ENCODE data around the gene MYL4. TPM values are rescaled to one million over a fixed set of nuclear protein-coding genes. Genes with fewer than 3 reads are reported as not detected.
A peak's percentile ranks its signal among the peaks of the same experiment; 100 is the strongest.
"Not testable (repeated sequence)": the region's sequence is repeated elsewhere in the genome, so short reads cannot be mapped to it uniquely, and the experiment has no call there.

MYL4 gene
- not detected in 2 replicates for total RNA-seq (2014; rRNA removed; shearing (Covaris generic))

DNA sequence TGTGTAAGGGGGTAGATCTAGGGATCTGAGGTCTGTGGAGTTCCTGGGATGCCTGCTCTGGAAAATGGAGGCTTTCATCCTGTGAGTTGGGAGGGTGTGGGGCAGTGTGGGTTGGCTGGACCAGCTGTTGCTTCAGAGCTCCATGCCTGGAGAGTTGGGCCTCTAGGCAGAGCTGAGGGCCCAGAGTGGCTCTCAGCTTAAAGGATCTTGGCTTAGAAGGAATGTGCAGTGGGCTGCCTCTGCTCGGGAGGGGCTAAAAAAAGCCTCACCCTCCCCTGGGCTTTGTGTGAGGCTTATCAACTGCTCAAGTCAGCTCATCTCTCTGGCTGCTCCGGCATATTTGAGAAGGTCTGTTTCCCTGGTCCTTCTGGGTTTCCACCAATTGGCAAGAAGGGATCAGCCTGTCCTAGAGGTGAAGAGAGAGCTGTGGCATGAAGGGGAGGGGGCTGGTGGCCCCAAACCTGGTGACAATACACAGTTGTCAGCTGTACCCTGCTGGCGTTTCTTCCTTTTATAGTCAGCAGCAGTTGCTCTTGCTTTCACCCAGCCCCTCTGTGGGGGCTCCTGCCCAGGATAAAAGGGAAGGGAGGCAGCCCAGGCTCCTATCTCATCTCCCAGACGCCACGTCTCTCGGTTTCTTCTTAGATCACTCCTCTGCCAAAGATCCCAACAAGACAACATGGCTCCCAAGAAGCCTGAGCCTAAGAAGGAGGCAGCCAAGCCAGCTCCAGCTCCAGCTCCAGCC lies at the start of gene MYL4:
Gene MYL4, plus strand, starts transcription at position 605 of the 745 bp plus-strand sequence. Its CDS starts 75 bp downstream, at position 680.
- DNase-seq (ENCODE audit: low read depth): no peak

- DNase-seq (ENCODE audit: low read depth): no peak
These were observed 47.0 kb upstream of the MYL4 start for GRCh38 chr17:47162013-47162622.

GRCh38 chr17:47164263-47164662 lies 44.9 kb upstream of the MYL4 start:
- no peak for DNase-seq (ENCODE audit: low read depth)

- no peak for DNase-seq (ENCODE audit: low read depth)
These were observed 44.0 kb upstream of the MYL4 start for GRCh38 chr17:47165137-47165536.

GRCh38 chr17:47166854-47167253 lies 42.3 kb upstream of the MYL4 start:
- DNase-seq (ENCODE audit: low read depth): not testable (repeated sequence)

GRCh38 chr17:47168896-47169295 lies 40.3 kb upstream of the MYL4 start:
- not testable (repeated sequence) for DNase-seq (ENCODE audit: low read depth)

GRCh38 chr17:47170710-47171109 lies 38.4 kb upstream of the MYL4 start:
- DNase-seq (ENCODE audit: low read depth): no peak

DNA sequence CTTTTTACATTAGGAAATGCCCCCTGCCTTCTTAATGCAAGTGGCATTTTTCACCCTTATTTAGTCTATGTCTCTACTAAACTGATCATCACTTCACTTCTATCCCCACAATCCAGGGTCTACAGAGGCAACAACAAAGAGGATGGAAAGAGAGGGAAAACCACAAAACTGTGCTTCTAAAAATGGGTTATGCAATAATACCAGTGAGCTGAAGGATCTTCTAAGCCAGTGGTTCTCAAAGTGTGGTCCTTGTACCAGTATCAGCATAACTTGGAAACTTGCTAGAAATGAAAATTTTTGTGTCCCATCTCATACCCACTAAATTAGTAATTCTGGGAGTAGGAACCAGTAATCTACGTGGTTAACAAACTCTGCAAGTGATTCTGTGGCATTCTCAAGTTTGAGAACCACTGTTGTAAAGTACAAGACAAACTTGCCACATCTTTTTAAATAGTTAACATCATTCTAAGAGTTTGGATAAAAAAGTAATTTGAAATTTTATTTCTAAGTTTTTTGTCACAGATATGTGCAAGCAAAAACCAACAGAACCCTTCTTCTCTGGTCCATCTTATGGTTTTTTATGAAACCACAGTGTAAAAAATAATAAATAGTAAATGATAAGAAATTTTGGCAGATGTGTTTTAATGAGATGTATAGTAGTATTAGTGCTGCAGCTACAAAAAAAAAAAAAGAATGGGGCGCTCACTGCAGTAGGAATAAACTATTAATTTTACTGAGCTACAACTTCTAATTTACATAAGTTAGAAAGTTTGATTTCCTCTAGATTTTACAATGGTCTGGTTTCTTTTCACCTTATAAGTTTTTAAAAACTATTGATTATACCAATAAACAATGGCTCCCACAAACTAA lies 36.2 kb upstream of the MYL4 start:
- no peak for DNase-seq (ENCODE audit: low read depth)

GRCh38 chr17:47174823-47175222 lies 34.3 kb upstream of the MYL4 start:
- not testable (repeated sequence) for DNase-seq (ENCODE audit: low read depth)

DNA sequence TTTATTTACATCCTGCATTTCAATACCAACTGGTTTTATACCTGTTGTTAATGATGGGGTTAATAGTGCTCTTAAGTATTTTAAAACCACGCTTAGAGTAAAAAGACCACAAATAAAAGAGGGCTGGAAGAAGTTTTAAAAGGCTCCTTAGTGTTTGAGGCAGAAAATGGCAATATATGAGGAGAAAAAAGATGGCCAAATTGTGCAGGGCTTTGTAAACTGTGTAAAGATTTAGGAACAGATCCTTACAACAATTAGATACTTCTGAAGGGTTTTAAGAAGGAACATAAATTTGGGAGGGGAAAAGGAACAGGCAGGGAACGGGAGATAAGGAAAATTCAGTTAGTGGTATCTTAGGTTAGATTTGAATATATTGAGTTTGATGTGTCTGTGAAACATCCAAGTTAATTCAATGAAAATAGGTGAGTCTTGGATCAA lies 32.7 kb upstream of the MYL4 start:
- DNase-seq (ENCODE audit: low read depth): no peak

DNA sequence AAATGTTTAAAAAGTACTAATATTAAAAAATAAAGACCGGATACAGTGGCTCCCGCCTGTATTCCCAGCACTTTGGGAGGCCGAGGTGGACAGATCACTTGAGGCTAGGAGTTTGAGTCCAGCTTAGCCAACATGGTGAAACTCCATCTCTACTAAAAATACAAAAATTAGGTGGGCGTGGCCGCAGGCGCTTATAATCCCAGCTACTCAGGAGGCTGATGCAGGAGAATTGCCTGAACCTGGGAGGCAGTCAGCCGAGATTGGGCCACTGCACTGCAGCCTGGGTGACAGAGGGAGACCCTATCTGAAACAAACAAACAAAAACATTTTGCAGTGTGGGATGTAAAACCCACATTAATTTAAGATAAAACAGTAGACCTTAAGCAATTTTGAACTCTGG lies 31.9 kb upstream of the MYL4 start:
- DNase-seq (ENCODE audit: low read depth): no peak

DNA sequence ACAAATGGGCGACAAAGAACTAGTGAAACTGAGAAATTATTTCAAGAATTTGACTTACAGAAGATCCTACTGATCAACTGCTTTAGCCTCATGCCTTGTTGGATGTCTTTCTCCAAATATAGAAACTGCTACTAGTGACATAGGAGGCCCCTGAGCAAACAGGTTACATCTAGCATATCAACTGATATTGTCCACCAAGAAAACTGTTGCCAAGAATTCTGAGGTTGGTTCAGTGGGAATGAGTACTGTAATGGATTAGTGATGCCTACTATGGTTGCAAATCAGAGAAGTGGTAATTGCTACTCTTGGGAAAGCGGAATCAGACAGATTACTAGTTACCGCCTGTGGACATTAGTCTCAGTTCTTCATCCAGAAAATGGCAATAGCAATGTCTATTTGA lies 30.0 kb upstream of the MYL4 start:
- no peak for DNase-seq (ENCODE audit: low read depth)

- DNase-seq (ENCODE audit: low read depth): no peak
These were observed 28.8 kb upstream of the MYL4 start for GRCh38 chr17:47180337-47180736.

DNA sequence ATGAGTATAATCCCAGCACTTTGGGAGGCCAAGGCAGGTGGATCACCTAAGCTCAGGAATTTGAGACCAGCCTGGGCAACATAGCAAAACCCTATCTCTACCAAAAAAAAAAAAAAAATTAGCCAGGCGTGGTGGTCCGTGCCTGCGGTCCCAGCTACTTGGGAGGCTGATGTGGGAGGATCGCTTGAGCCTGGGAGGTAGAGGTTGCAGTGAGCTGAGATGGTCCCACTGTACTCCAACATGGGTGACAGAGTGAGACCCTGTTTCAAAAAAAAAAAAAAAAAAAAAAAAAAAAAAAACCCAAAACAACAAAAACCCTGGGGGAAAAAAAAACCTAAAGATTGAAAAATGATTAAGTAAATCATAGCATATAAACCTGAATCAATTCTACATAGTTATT lies 28.2 kb upstream of the MYL4 start:
- not testable (repeated sequence) for DNase-seq (ENCODE audit: low read depth)

- DNase-seq (ENCODE audit: low read depth): no peak
These were observed 24.5 kb upstream of the MYL4 start for GRCh38 chr17:47184681-47185080.

DNA sequence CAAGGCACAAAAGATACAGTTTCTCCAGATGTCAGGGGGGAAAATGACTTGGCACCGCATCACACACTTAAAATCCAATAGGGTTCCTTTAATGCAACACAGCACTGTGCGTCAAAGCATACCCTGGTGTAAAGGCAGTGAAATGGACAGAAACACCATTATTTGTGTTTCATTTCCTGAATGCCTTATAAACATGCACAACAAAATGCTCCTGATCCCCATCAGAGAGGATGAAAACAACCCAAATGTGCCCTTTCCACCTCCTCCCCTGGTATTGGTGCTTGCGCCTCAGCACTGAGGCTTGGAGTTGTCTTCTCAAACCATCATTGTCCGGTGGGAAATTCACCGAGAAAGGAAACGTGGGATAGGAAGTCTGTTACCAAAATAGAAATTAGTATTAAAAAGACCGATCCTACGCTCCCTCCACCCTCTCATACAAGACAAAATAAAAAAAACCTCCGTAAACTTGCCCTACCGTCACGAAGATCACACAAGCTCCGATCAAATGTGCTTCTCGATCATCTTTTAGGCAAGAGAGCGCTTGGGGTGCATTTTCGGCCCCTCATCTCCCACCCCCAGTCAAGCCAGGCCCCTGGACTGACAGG lies 20.8 kb upstream of the MYL4 start:
- DNase-seq (ENCODE audit: low read depth): peak; percentile 23

GRCh38 chr17:47188876-47189731 lies 20.0 kb upstream of the MYL4 start, which contains the start of gene CDC27:
Gene CDC27 (minus strand): TSS chr17:47189295. CDS start chr17:47189172, 123 bp downstream.
- DNase-seq (ENCODE audit: low read depth): peak; percentile 99

- DNase-seq (ENCODE audit: low read depth): no peak
These were observed 19.4 kb upstream of the MYL4 start for GRCh38 chr17:47189732-47190237.

DNA sequence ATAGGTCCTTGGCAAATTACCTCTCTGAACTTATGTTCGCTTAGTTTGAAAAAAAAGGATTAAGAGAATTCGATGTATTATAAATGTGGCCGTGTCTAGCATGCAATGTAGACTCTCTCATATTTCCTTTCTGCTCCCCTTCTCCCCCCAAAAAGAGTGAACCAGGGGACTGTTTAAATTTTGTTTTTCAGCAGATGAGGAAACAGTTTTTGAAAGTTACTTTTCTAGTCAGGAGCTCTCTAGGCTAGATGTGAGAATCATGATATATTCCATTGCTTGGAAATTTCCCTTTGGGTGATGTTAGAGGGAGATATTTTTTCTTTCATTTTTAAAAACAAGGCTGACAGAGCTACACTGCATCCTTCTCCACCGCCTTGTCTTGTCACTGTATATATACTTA lies 18.9 kb upstream of the MYL4 start:
- no peak for DNase-seq (ENCODE audit: low read depth)

GRCh38 chr17:47190770-47191169 lies 18.4 kb upstream of the MYL4 start:
- no peak for DNase-seq (ENCODE audit: low read depth)

- DNase-seq (ENCODE audit: low read depth): peak; percentile 76
These were observed 16.6 kb upstream of the MYL4 start for GRCh38 chr17:47192554-47192953.
